ENCODE results near the gene MMP12. TPM values are rescaled to one million over a fixed set of nuclear protein-coding genes. Genes with fewer than 3 reads are reported as not detected.

The MMP12 gene
- total and polyA plus RNA-seq, 2 donors (not counting 3 experiments of a cell fraction or from before 2014, with no cell fraction given) = not detected

- Histone ChIP-seq H3K27me3 (ENCODE audit: control insufficient read depth in 2 of 2, insufficient read depth in 2 of 2, low read length in 2 of 2) (peaks cover 0 to 6% of the 10 kb centered on the region in 2 experiments), H3K36me3 (ENCODE audit: control insufficient read depth in 2 of 2, extremely low read depth in 1 of 2, insufficient read depth in 2 of 2, low read length in 2 of 2) (no peaks in the 10 kb centered on the region), H3K4me2 (ENCODE audit: insufficient read depth, low read length) (no peak overlapping the region), H3K27ac (ENCODE audit: insufficient read depth, low read depth, low read length) (no peak overlapping the region), H3K9ac (replicated peaks; ENCODE audit: extremely low read depth, insufficient read depth, low read length) (no peak overlapping the region), H2AFZ (ENCODE audit: low read depth, low read length) (no peak overlapping the region), H4K20me1 (replicated peaks; ENCODE audit: control insufficient read depth, extremely low read depth, insufficient read depth, low read length) (no peaks in the 10 kb centered on the region), H3K4me3 (replicated peaks in 1 of 3; ENCODE audit: insufficient read depth in 1 of 3, low read depth in 1 of 3, low read length in 3 of 3) (no peak overlapping the region), H3K4me1 (ENCODE audit: control insufficient read depth, extremely low read depth, insufficient read depth, low read length) (no peaks in the 10 kb centered on the region), H3K79me2 (ENCODE audit: control insufficient read depth, insufficient read depth, low read length) (no peaks in the 10 kb centered on the region), H3K9me3 (replicated peaks; ENCODE audit: control insufficient read depth, insufficient read depth, low read length) (no peaks in the 10 kb centered on the region), H3K9me1 (replicated peaks; ENCODE audit: control insufficient read depth, extremely low read depth, insufficient read depth, low read length) (no peaks in the 10 kb centered on the region)
- no peak for DNase-seq (ENCODE audit: low read depth, low spot score)
- BruUV-seq (replicated peaks) = no TSS peak
- dilution Hi-C loops (cut with MboI; ENCODE audit: extremely low pct_ligation_motif_present, low sequenced_read_pairs) = no loop called here
- FAIRE-seq = no peak
- CTCF ChIA-PET = no interaction called here
- POLR2A ChIA-PET = no interaction called here
- intact Hi-C loops (cut with micrococcal nuclease) = no loop called here
- TF ChIP-seq GATA2 (IDR thresholded peaks at IDR 0.05; ENCODE audit: insufficient read depth, insufficient read length, low read depth, low read length) (no peak), CTCF (IDR thresholded peaks at IDR 0.05; ENCODE audit: extremely low read depth in 1 of 2, insufficient read depth in 1 of 2, low read depth in 1 of 2, low read length in 2 of 2) (no peak), FOS (IDR thresholded peaks at IDR 0.05; ENCODE audit: borderline replicate concordance, insufficient read depth, low read length) (no peak)
These were observed 5.0 kb upstream of the MMP12 start for GRCh38 chr11:102879801-102880200.

GRCh38 chr11:102878595-102878994, 3.8 kb upstream of the MMP12 start:
- Histone ChIP-seq H3K9ac (replicated peaks; ENCODE audit: extremely low read depth, insufficient read depth, low read length) (no peak overlapping the region), H3K79me2 (ENCODE audit: control insufficient read depth, insufficient read depth, low read length) (no peaks in the 10 kb centered on the region), H3K4me1 (ENCODE audit: control insufficient read depth, extremely low read depth, insufficient read depth, low read length) (no peaks in the 10 kb centered on the region), H3K4me2 (ENCODE audit: insufficient read depth, low read length) (no peak overlapping the region), H3K9me3 (replicated peaks; ENCODE audit: control insufficient read depth, insufficient read depth, low read length) (no peaks in the 10 kb centered on the region), H3K27me3 (ENCODE audit: control insufficient read depth in 2 of 2, insufficient read depth in 2 of 2, low read length in 2 of 2) (peaks cover 0 to 6% of the 10 kb centered on the region in 2 experiments), H3K36me3 (ENCODE audit: control insufficient read depth in 2 of 2, extremely low read depth in 1 of 2, insufficient read depth in 2 of 2, low read length in 2 of 2) (no peaks in the 10 kb centered on the region), H3K27ac (ENCODE audit: insufficient read depth, low read depth, low read length) (no peak overlapping the region), H3K4me3 (replicated peaks in 1 of 3; ENCODE audit: insufficient read depth in 1 of 3, low read depth in 1 of 3, low read length in 3 of 3) (no peak overlapping the region), H3K9me1 (replicated peaks; ENCODE audit: control insufficient read depth, extremely low read depth, insufficient read depth, low read length) (no peaks in the 10 kb centered on the region), H2AFZ (ENCODE audit: low read depth, low read length) (no peak overlapping the region), H4K20me1 (replicated peaks; ENCODE audit: control insufficient read depth, extremely low read depth, insufficient read depth, low read length) (no peaks in the 10 kb centered on the region)
- dilution Hi-C loops (cut with MboI; ENCODE audit: extremely low pct_ligation_motif_present, low sequenced_read_pairs) (no loop called here), intact Hi-C loops (cut with micrococcal nuclease) (no loop called here)
- TF ChIP-seq FOS (IDR thresholded peaks at IDR 0.05; ENCODE audit: borderline replicate concordance, insufficient read depth, low read length) (no peak), CTCF (IDR thresholded peaks at IDR 0.05; ENCODE audit: extremely low read depth in 1 of 2, insufficient read depth in 1 of 2, low read depth in 1 of 2, low read length in 2 of 2) (no peak), EZH2 (IDR thresholded peaks at IDR 0.05; ENCODE audit: borderline replicate concordance, low read depth, low read length, severe bottlenecking) (no peak), GATA2 (IDR thresholded peaks at IDR 0.05; ENCODE audit: insufficient read depth, insufficient read length, low read depth, low read length) (no peak), MAX (IDR thresholded peaks at IDR 0.05; ENCODE audit: insufficient read depth, insufficient read length) (no peak), POLR2A (IDR thresholded peaks at IDR 0.05; ENCODE audit: low read depth, low read length) (no peak), JUN (IDR thresholded peaks at IDR 0.05; ENCODE audit: borderline replicate concordance, insufficient read depth, insufficient read length, low read depth) (no peak), POLR2AphosphoS5 (IDR thresholded peaks at IDR 0.05; ENCODE audit: insufficient read depth, low read depth, low read length) (no peak), MYC (IDR thresholded peaks at IDR 0.05; ENCODE audit: low read depth, low read length) (no peak)
- no TSS peak for BruUV-seq (replicated peaks)
- POLR2A ChIA-PET = no interaction called here
- DNase-seq (ENCODE audit: low read depth, low spot score) (no peak), FAIRE-seq (no peak)
- CTCF ChIA-PET = no interaction called here
